Prostate gland (tissue), 2 donors: Measurements from ENCODE around the gene PRSS21. TPM values are rescaled to one million over a fixed set of nuclear protein-coding genes. Genes with fewer than 3 reads are reported as not detected.

ENCODE experiments used
- DNase-seq: peaks from one replicate; pipeline ENCODE4 v3.0.0-alpha.2; 2019; ENCODE audit warnings: low spot score
- H3K27ac ChIP-seq, 2 donors: fragments of 200-600 bp; sonication (generic); 2 replicates each; pipeline ENCODE4 v1.5.1; 2017 to 2019
- H3K27me3 ChIP-seq: fragments of 200-600 bp; sonication (generic); replicated peaks from 2 replicates; pipeline ENCODE4 v1.5.1; 2019; ENCODE audit not compliant: insufficient read depth
- H3K36me3 ChIP-seq, 2 donors: fragments of 200-600 bp; sonication (generic); 1 replicate in 1 of 2; 2 replicates in 1 of 2; pipeline versions ENCODE4 v1.5.1 to v1.8.1; 2017 to 2019
- H3K4me1 ChIP-seq: fragments of 200-600 bp; sonication (generic); replicated peaks from 2 replicates; pipeline ENCODE4 v1.5.1; 2019
- H3K4me3 ChIP-seq, 2 donors: fragments of 200-600 bp; sonication (generic); 2 replicates each; pipeline ENCODE4 v1.5.1; 2017 to 2019
- H3K9me3 ChIP-seq: fragments of 200-600 bp; sonication (generic); 2 replicates; pipeline ENCODE4 v1.5.1; 2017
- POLR2A ChIP-seq: fragments of 450-650 bp; IDR thresholded peaks from one replicate; pipeline ENCODE4 v1.6.1; 2016; ENCODE audit warnings: antibody characterized with exemption, mild to moderate bottlenecking
- POLR2AphosphoS5 ChIP-seq: sonication (generic); formaldehyde crosslinking; IDR thresholded peaks from one replicate; pipeline ENCODE4 v1.6.1; 2017; ENCODE audit warnings: antibody characterized with exemption
- WGBS: methylation state at CpG from one replicate; pipeline ENCODE4 v1.1.5; 2018; 5-methylcytosine and 5-hydroxymethylcytosine counted together
- intact Hi-C: fragments of 100-400 bp; cut with DNase I; formaldehyde crosslinking; loops from one replicate; pipeline ENCODE4 v1.14.2; 2022
- total RNA-seq, 2 donors: library from RNA; depleted of rRNA; stranded (reverse); fragments of >200 nt; gene quantifications; one replicate each; pipeline ENCODE4 v1.1.0, GENCODE V29; 2016
- TF ChIP-seq, protein P1 (sequence below), 4 experiments: fragments of 200-600 bp in 2 of 4; fragments of 450-650 bp in 2 of 4; sonication (generic) in 2 of 4; IDR thresholded peaks; 1 replicate in 3 of 4; 2 replicates in 1 of 4; pipeline ENCODE4 v1.5.1; 2016 to 2019; ENCODE audit warnings: antibody characterized with exemption in 4 of 4, mild to moderate bottlenecking in 2 of 4, moderate library complexity in 2 of 4

PRSS21 gene
- total RNA-seq, 2 donors from 2014 or later, result 33.5 to 50.6 TPM

DNA sequence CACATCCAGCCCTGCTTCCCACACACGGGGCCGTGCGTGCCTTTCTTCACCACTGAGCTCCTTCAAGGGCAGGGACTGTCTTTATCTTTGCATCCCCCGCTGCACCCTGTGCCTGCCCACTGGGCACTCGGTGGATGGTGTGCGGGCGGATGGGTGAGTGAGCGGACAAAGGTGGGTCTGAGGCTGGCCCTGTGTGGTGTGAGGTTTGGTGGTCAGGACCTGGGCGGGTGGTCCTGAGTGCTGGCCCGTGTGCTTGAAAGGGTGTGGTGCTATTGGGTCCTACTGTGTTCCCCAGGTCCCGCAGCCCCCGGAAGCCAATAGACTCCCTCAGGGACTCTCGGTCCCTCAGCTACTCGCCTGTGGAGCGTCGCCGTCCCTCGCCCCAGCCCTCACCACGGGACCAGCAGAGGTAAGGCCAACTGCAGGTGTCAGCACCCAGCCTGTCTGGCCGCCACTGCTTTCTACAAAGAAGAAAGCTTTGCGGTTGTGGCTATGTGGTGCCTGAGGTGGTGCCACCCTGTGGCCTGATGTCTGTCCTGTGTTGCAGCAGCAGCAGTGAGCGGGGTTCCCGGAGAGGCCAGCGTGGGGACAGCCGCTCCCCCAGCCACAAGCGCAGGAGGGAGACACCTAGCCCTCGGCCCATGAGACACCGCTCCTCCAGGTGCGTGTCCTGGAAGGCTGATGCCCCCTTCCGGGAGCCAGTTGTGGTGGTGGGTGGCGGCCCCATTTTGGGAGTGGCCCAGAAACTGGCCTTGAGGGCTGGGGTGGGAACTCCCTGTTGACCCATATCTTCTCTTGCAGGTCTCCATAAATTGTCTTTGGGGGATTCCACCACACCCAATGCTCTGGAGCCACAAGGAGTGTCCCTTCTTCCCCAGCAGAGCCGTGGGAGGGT lies 46.7 kb upstream of the PRSS21 start:
- no peak for DNase-seq
- intact Hi-C loops, result no loop called here

GRCh38 chr16:2771496-2772402 lies 45.3 kb upstream of the PRSS21 start:
- intact Hi-C loops, result no loop called here
- no peak for DNase-seq
- WGBS, result 65% methylated on average over 18 of the region's 18 CpGs
- no peaks in the 10 kb centered on the region for H3K9me3 ChIP-seq
- H3K27me3 ChIP-seq, result no peaks in the 10 kb centered on the region
- H3K4me3 ChIP-seq, result no peak overlapping the region
- no peak overlapping the region for H3K27ac ChIP-seq
- H3K4me1 ChIP-seq, result peaks cover 7% of the 10 kb centered on the region
- no peak for TF ChIP-seq POLR2AphosphoS5
- TF ChIP-seq POLR2A, result no peak
- TF ChIP-seq, protein P1, sequence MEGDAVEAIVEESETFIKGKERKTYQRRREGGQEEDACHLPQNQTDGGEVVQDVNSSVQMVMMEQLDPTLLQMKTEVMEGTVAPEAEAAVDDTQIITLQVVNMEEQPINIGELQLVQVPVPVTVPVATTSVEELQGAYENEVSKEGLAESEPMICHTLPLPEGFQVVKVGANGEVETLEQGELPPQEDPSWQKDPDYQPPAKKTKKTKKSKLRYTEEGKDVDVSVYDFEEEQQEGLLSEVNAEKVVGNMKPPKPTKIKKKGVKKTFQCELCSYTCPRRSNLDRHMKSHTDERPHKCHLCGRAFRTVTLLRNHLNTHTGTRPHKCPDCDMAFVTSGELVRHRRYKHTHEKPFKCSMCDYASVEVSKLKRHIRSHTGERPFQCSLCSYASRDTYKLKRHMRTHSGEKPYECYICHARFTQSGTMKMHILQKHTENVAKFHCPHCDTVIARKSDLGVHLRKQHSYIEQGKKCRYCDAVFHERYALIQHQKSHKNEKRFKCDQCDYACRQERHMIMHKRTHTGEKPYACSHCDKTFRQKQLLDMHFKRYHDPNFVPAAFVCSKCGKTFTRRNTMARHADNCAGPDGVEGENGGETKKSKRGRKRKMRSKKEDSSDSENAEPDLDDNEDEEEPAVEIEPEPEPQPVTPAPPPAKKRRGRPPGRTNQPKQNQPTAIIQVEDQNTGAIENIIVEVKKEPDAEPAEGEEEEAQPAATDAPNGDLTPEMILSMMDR (IDR thresholded peaks at IDR 0.05), result no peak
- H3K36me3 ChIP-seq, result peaks cover 33 to 46% of the 10 kb centered on the region in 2 donors

More for the DNA sequence above, 46.7 kb upstream of the PRSS21 start:
- TF ChIP-seq, protein P1 (IDR thresholded peaks at IDR 0.05), result no peak
- TF ChIP-seq POLR2AphosphoS5, result no peak
- TF ChIP-seq POLR2A, result no peak
- Histone ChIP-seq H3K4me3 (no peak overlapping the region), H3K27ac (no peak overlapping the region), H3K36me3 (peaks cover 33 to 51% of the 10 kb centered on the region in 2 donors), H3K4me1 (no peaks in the 10 kb centered on the region), H3K27me3 (no peaks in the 10 kb centered on the region), H3K9me3 (no peaks in the 10 kb centered on the region)
- WGBS, result 72% methylated on average over 26 of the region's 32 CpGs

DNA sequence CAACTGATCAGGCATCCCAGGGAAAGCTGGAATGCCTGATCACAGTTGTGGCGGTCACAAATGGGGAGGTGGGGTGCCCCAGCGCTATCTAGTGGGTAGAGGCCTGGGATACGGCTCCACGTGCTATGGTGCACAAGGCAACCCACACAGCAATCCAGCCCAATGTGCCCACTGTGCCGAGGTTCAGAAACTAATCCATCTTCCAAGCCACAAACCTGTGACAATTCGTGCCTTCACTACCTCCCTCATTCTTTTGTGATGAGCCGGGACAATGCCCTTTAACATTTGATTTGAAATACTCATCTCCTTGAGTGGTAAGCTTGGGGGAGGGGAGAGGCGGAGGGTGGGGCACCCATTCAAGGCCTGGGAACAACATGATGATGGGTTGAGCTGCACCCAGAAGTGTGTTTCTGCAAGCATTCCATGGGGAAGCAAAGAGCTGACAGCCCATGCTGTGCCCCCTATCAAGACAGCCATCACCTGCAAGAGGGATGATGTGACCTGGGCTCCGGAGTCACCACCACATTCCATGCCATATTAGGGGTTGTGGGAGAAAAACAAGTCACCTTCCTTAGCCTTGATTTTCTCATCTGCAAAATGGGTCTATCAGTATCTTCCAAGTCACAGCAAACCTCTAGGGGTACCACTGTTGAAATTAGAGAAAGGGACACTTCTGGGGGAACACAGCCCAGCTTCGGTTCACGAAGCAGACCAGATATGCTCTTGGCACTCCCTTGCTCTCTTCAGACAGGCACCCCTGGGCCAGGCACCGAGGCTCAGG lies 43.7 kb upstream of the PRSS21 start:
- no peak for DNase-seq
- Histone ChIP-seq H3K27me3 (no peaks in the 10 kb centered on the region), H3K4me1 (peaks cover 7% of the 10 kb centered on the region), H3K27ac (no peak overlapping the region), H3K9me3 (no peaks in the 10 kb centered on the region), H3K36me3 (peaks cover 25 to 32% of the 10 kb centered on the region in 2 donors), H3K4me3 (no peak overlapping the region)
- WGBS, result 76% methylated on average over 12 of the region's 12 CpGs
- intact Hi-C loops, result no loop called here
- TF ChIP-seq, protein P1 (IDR thresholded peaks at IDR 0.05), result no peak

GRCh38 chr16:2774161-2774891 lies 42.7 kb upstream of the PRSS21 start:
- TF ChIP-seq, protein P1 (IDR thresholded peaks at IDR 0.05), result no peak
- no peak for TF ChIP-seq POLR2AphosphoS5
- no peak for TF ChIP-seq POLR2A
- 64% methylated on average over 7 of the region's 7 CpGs for WGBS
- no peaks in the 10 kb centered on the region for H3K9me3 ChIP-seq
- DNase-seq, result no peak
- intact Hi-C loops, result no loop called here
- no peak overlapping the region for H3K27ac ChIP-seq
- no peaks in the 10 kb centered on the region for H3K27me3 ChIP-seq
- peaks cover 7% of the 10 kb centered on the region for H3K4me1 ChIP-seq
- H3K4me3 ChIP-seq, result no peak overlapping the region
- peaks cover 17 to 28% of the 10 kb centered on the region in 2 donors for H3K36me3 ChIP-seq
